Trophoblast cell (in vitro differentiated cells and primary cell): ENCODE data around the gene ZNF276.
"Not testable (repeated sequence)": the region's sequence is repeated elsewhere in the genome, so short reads cannot be mapped to it uniquely, and the experiment has no call there.

ENCODE experiments used
- DNase-seq, 2 donors: peaks; one replicate each; pipeline ENCODE4 v3.0.0-alpha.2; 2016
- H2AFZ ChIP-seq: 2 replicates; pipeline ENCODE4 v1.6.1; 2013; ENCODE audit warnings: low read length, moderate library complexity, mild to moderate bottlenecking; ENCODE audit not compliant: insufficient read depth, poor library complexity
- H2AK5ac ChIP-seq: 2 replicates; pipeline ENCODE4 v1.6.1; 2013; ENCODE audit warnings: mild to moderate bottlenecking, low read length
- H2BK120ac ChIP-seq: 2 replicates; pipeline ENCODE4 v1.6.1; 2013; ENCODE audit warnings: low read length, mild to moderate bottlenecking, moderate library complexity; ENCODE audit not compliant: insufficient read depth, poor library complexity
- H2BK12ac ChIP-seq: 2 replicates; pipeline ENCODE4 v1.6.1; 2013; ENCODE audit warnings: mild to moderate bottlenecking, low read length, moderate library complexity
- H2BK5ac ChIP-seq: 2 replicates; pipeline ENCODE4 v1.6.1; 2013; ENCODE audit warnings: low read length, low read depth, moderate library complexity, mild to moderate bottlenecking; ENCODE audit not compliant: poor library complexity
- H3K14ac ChIP-seq: 2 replicates; pipeline ENCODE4 v1.6.1; 2013; ENCODE audit warnings: mild to moderate bottlenecking, low read length
- H3K18ac ChIP-seq: 2 replicates; pipeline ENCODE4 v1.6.1; 2013; ENCODE audit warnings: mild to moderate bottlenecking, low read length
- H3K23ac ChIP-seq: 2 replicates; pipeline ENCODE4 v1.6.1; 2013; ENCODE audit warnings: low read length
- H3K27ac ChIP-seq: 2 replicates; pipeline ENCODE4 v1.5.1; 2013; ENCODE audit warnings: low read depth, mild to moderate bottlenecking, inconsistent platforms, low read length, moderate library complexity
- H3K27me3 ChIP-seq: 2 replicates; pipeline ENCODE4 v1.6.1; 2013; ENCODE audit warnings: inconsistent platforms, mild to moderate bottlenecking, low read length, moderate library complexity; ENCODE audit not compliant: insufficient read depth
- H3K36me3 ChIP-seq, 2 experiments: 1 replicate in 1 of 2; 2 replicates in 1 of 2; pipeline ENCODE4 v1.6.1; 2013; ENCODE audit warnings: low read length in 2 of 2, mild to moderate bottlenecking in 2 of 2, moderate library complexity in 1 of 2; ENCODE audit not compliant: insufficient read depth in 2 of 2, control insufficient read depth in 1 of 2
- H3K4ac ChIP-seq: 2 replicates; pipeline ENCODE4 v1.6.1; 2013; ENCODE audit warnings: low read depth, mild to moderate bottlenecking, low read length, moderate library complexity
- H3K4me1 ChIP-seq, 2 experiments: 1 replicate in 1 of 2; 2 replicates in 1 of 2; pipeline ENCODE4 v1.6.1; 2013; ENCODE audit warnings: low read length in 2 of 2, mild to moderate bottlenecking in 2 of 2, moderate library complexity in 1 of 2; ENCODE audit not compliant: insufficient read depth in 2 of 2, control insufficient read depth in 1 of 2
- H3K4me2 ChIP-seq: 2 replicates; pipeline ENCODE4 v1.6.1; 2013; ENCODE audit warnings: inconsistent platforms, mild to moderate bottlenecking, low read length, moderate library complexity
- H3K4me3 ChIP-seq: 2 replicates; pipeline ENCODE4 v1.5.1; 2013; ENCODE audit warnings: mild to moderate bottlenecking, low read depth, low read length, inconsistent platforms
- H3K79me1 ChIP-seq: one replicate; pipeline ENCODE4 v1.6.1; 2013; ENCODE audit warnings: low read length
- H3K79me2 ChIP-seq: 2 replicates; pipeline ENCODE4 v1.6.1; 2013; ENCODE audit warnings: low read length, mild to moderate bottlenecking; ENCODE audit not compliant: control insufficient read depth, insufficient read depth, poor library complexity
- H3K9ac ChIP-seq: 2 replicates; pipeline ENCODE4 v1.6.1; 2013; ENCODE audit warnings: mild to moderate bottlenecking, low read length
- H3K9me3 ChIP-seq: 2 replicates; pipeline ENCODE4 v1.6.1; 2013; ENCODE audit warnings: low read depth, mild to moderate bottlenecking, control low read depth, inconsistent platforms, low read length; ENCODE audit not compliant: insufficient read depth
- H4K12ac ChIP-seq: 2 replicates; pipeline ENCODE4 v1.6.1; 2013; ENCODE audit warnings: low read depth, mild to moderate bottlenecking, low read length, moderate library complexity
- H4K8ac ChIP-seq: 2 replicates; pipeline ENCODE4 v1.6.1; 2013; ENCODE audit warnings: low read depth, mild to moderate bottlenecking, low read length, moderate library complexity
- H4K91ac ChIP-seq: one replicate; pipeline ENCODE4 v1.6.1; 2013; ENCODE audit warnings: low read depth, mild to moderate bottlenecking, low read length, moderate library complexity
- WGBS: extraction: QIAGEN DNeasy Blood & Tissue Kit; methylation state at CpG from one replicate; pipeline ENCODE4 v1.1.7; 2013; ENCODE audit warnings: missing lambda C conversion rate; ENCODE audit not compliant: insufficient read length, insufficient coverage; ENCODE audit errors: extremely low coverage; 5-methylcytosine and 5-hydroxymethylcytosine counted together

The ZNF276 gene

GRCh38 chr16:89770367-89770766, 49.0 kb downstream of the ZNF276 start:
- no peak overlapping the region for H3K23ac ChIP-seq
- H2BK12ac ChIP-seq = no peak overlapping the region
- no peaks in the 10 kb centered on the region for H3K4me1 ChIP-seq
- H2AK5ac ChIP-seq = no peak overlapping the region
- no CpG with 5 or more reads among the region's 16 CpGs for whole genome bisulfite sequencing
- H2BK120ac ChIP-seq = no peak overlapping the region
- peaks cover 3% of the 10 kb centered on the region for H3K9me3 ChIP-seq
- H2BK5ac ChIP-seq = no peak overlapping the region
- H3K14ac ChIP-seq = no peak overlapping the region
- DNase-seq = no peak
- no peak overlapping the region for H4K8ac ChIP-seq
- H3K36me3 ChIP-seq = peaks cover 69 to 72% of the 10 kb centered on the region in 2 experiments
- H3K18ac ChIP-seq = no peak overlapping the region
- H3K9ac ChIP-seq = no peak overlapping the region
- H3K4ac ChIP-seq = no peak overlapping the region
- no peak overlapping the region for H4K91ac ChIP-seq
- H3K4me3 ChIP-seq = no peak overlapping the region
- H3K4me2 ChIP-seq = no peak overlapping the region
- H4K12ac ChIP-seq = peak overlapping the region; percentile 7
- H3K79me1 ChIP-seq = no peaks in the 10 kb centered on the region
- H3K27ac ChIP-seq = no peak overlapping the region
- H3K79me2 ChIP-seq = no peaks in the 10 kb centered on the region
- H2AFZ ChIP-seq = no peak overlapping the region
- no peaks in the 10 kb centered on the region for H3K27me3 ChIP-seq

GRCh38 chr16:89775223-89775622, 53.9 kb downstream of the ZNF276 start:
- no peak overlapping the region for H3K4ac ChIP-seq
- H3K27ac ChIP-seq = no peak overlapping the region
- H2BK120ac ChIP-seq = no peak overlapping the region
- H4K91ac ChIP-seq = no peak overlapping the region
- no peak overlapping the region for H3K4me3 ChIP-seq
- H2BK12ac ChIP-seq = no peak overlapping the region
- WGBS = no CpG with 5 or more reads among the region's 13 CpGs
- H3K36me3 ChIP-seq = peaks cover 63 to 68% of the 10 kb centered on the region in 2 experiments
- H3K18ac ChIP-seq = no peak overlapping the region
- H3K9ac ChIP-seq = no peak overlapping the region
- H3K79me1 ChIP-seq = no peaks in the 10 kb centered on the region
- H3K4me2 ChIP-seq = no peak overlapping the region
- H3K14ac ChIP-seq = no peak overlapping the region
- no peak overlapping the region for H4K8ac ChIP-seq
- H2AK5ac ChIP-seq = no peak overlapping the region
- peaks cover 3% of the 10 kb centered on the region for H3K9me3 ChIP-seq
- no peaks in the 10 kb centered on the region for H3K79me2 ChIP-seq
- DNase-seq = no peak
- H2BK5ac ChIP-seq = no peak overlapping the region
- H3K23ac ChIP-seq = no peak overlapping the region
- no peaks in the 10 kb centered on the region for H3K4me1 ChIP-seq
- H2AFZ ChIP-seq = no peak overlapping the region
- no peaks in the 10 kb centered on the region for H3K27me3 ChIP-seq
- H4K12ac ChIP-seq = no peak overlapping the region

GRCh38 chr16:89778211-89778610, 56.9 kb downstream of the ZNF276 start:
- H3K36me3 ChIP-seq = peaks cover 50 to 53% of the 10 kb centered on the region in 2 experiments
- H4K8ac ChIP-seq, H3K4me3 ChIP-seq, H2AK5ac ChIP-seq, H3K9me3 ChIP-seq, H3K79me1 ChIP-seq, H2BK5ac ChIP-seq, H3K27me3 ChIP-seq, H2BK120ac ChIP-seq, H3K4ac ChIP-seq, H3K18ac ChIP-seq, H4K91ac ChIP-seq, DNase-seq, H2BK12ac ChIP-seq, H3K79me2 ChIP-seq, H3K4me1 ChIP-seq, H3K27ac ChIP-seq, H3K23ac ChIP-seq, H3K9ac ChIP-seq, H2AFZ ChIP-seq, H3K4me2 ChIP-seq, H3K14ac ChIP-seq, H4K12ac ChIP-seq: not testable (repeated sequence)
- no CpG with 5 or more reads among the region's 5 CpGs for WGBS

GRCh38 chr16:89779231-89779908, 58.0 kb downstream of the ZNF276 start:
- no peak overlapping the region for H3K4ac ChIP-seq
- H3K4me3 ChIP-seq = no peak overlapping the region
- H3K79me2 ChIP-seq = no peaks in the 10 kb centered on the region
- H3K9ac ChIP-seq = no peak overlapping the region
- H4K91ac ChIP-seq = no peak overlapping the region
- H3K79me1 ChIP-seq = no peaks in the 10 kb centered on the region
- peaks cover 50 to 55% of the 10 kb centered on the region in 2 experiments for H3K36me3 ChIP-seq
- DNase-seq = no peak
- no peaks in the 10 kb centered on the region for H3K4me1 ChIP-seq
- no peak overlapping the region for H2BK5ac ChIP-seq
- H4K12ac ChIP-seq = no peak overlapping the region
- no peaks in the 10 kb centered on the region for H3K9me3 ChIP-seq
- no peaks in the 10 kb centered on the region for H3K27me3 ChIP-seq
- no peak overlapping the region for H2BK120ac ChIP-seq
- H3K14ac ChIP-seq = no peak overlapping the region
- H3K23ac ChIP-seq = no peak overlapping the region
- H3K18ac ChIP-seq = no peak overlapping the region
- no peak overlapping the region for H2AK5ac ChIP-seq
- H2BK12ac ChIP-seq = no peak overlapping the region
- no peak overlapping the region for H4K8ac ChIP-seq
- H3K4me2 ChIP-seq = no peak overlapping the region
- no peak overlapping the region for H2AFZ ChIP-seq
- no CpG with 5 or more reads among the region's 13 CpGs for WGBS
- no peak overlapping the region for H3K27ac ChIP-seq
